ENCODE data around the gene PPID.
"Not testable (repeated sequence)": the region's sequence is repeated elsewhere in the genome, so short reads cannot be mapped to it uniquely, and the experiment has no call there.

The PPID gene

DNA sequence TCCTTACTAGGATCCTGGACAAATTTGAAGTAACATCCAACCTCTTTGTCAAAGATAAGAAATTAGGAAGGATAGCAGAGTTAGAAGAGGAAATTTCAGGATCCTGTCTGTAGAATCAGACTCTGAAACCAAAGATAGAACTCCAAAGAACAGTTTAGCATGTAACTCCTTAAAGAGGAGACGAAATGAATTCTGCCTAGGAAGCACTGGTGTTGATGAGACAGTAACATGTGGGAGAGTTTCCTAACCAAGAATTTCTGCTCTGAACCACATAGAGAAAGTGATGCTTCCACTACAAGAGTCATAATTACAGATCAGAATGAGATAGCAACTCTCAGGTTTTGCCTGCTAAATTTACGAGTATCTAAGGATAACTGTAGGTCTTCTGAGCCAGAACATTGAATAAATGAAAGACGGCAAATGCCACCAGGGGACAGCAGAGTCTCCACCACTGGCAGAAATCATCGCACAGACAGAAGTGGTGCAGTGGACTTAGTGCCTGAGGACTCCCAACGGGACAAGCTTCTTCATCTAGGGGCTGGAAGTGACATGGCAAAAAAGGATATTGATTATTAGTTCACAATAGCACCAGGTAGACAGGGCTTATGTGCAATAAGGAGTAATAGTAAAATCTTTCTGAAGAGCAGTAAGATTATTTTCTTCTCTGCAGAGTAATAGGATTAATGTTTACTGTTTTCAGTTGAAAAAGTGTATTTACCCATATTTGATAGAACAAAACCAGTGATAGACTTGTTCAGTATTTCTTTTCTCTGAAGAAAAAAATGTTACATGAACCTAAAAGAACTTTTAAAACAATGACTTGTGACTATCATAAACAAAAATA is 6.7 kb upstream of the PPID start:
- DNase-seq (ENCODE audit: low read depth), result peak; percentile 12

- no peak for DNase-seq (ENCODE audit: low read depth)
Measured at GRCh38 chr4:158728236-158728635, 5.0 kb upstream of the PPID start.

- no peak for DNase-seq (ENCODE audit: low read depth)
Measured at GRCh38 chr4:158726633-158727032, 3.4 kb upstream of the PPID start.

- DNase-seq (ENCODE audit: low read depth), result no peak
Measured at GRCh38 chr4:158724637-158725036, 1.4 kb upstream of the PPID start.

GRCh38 chr4:158722291-158722916 is 792 bp downstream of the PPID start:
- no peak for DNase-seq (ENCODE audit: low read depth)

- no peak for DNase-seq (ENCODE audit: low read depth)
Measured at GRCh38 chr4:158721680-158722079, 1.5 kb downstream of the PPID start.

GRCh38 chr4:158715802-158716201 is 7.4 kb downstream of the PPID start:
- no peak for DNase-seq (ENCODE audit: low read depth)

DNA sequence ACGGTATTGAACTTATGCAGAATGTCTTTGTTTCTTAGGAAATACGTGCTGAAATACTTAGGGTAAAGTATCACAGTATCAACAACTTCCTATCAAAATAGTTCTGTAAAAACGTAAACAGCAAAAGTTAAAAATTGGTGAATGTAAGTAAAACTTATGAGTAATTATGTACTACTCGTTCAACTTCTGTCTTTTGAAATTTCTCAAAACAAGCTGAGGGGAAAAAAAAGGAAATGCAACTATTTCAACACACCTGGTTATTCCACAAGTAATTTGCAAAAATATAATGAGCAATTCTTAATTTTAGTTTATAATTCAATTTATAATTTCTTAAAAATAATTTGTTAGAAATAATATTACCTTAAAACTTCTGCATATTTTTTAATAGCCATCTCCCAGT is 8.3 kb downstream of the PPID start:
- no peak for DNase-seq (ENCODE audit: low read depth)

DNA sequence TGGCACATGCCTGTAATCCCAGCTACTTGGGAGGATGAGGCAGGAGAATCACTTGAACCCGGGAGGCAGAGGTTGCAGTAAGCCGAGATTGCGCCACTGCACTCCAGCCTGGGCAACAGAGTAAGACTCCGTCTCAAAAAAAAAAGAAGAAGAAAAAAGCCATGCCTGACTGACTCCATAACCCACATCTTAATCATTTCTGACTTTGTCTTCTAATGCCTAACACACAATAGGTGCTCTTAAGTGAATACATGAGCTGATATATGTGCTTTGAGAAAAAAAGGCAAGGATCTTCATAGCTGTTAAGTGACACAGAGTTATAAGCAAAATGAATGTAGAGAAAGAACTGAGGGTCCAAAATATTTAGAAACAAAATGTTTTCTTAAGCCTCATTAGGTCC is 10.6 kb downstream of the PPID start:
- DNase-seq (ENCODE audit: low read depth), result not testable (repeated sequence)

- DNase-seq (ENCODE audit: low read depth), result no peak
Measured at GRCh38 chr4:158710814-158711213, 12.4 kb downstream of the PPID start.

GRCh38 chr4:158704274-158704673 is 18.9 kb downstream of the PPID start:
- DNase-seq (ENCODE audit: low read depth), result no peak

- no peak for DNase-seq (ENCODE audit: low read depth)
Measured at GRCh38 chr4:158688813-158689212, 34.4 kb downstream of the PPID start.

GRCh38 chr4:158682066-158682465 is 41.1 kb downstream of the PPID start:
- no peak for DNase-seq (ENCODE audit: low read depth)

DNA sequence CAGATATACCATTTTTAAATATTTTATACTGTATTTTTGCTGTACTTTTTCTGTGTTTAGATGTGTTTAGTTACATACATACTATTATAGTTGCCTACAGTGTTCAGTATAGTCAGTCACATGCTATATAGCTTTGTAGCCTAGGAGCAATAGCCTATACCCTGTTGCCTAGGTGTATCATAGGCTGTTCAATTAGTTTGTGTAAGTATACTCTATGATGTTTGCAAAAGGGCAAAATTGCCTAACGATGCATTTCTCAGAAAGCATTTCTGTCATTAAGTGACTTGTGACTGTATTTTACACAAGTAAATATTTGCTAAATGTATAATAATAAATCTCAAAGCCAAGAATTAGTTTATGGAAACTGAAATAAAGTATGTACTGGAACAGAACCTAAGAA is 41.6 kb downstream of the PPID start:
- no peak for DNase-seq (ENCODE audit: low read depth)

- no peak for DNase-seq (ENCODE audit: low read depth)
Measured at GRCh38 chr4:158678767-158679166, 44.4 kb downstream of the PPID start.

DNA sequence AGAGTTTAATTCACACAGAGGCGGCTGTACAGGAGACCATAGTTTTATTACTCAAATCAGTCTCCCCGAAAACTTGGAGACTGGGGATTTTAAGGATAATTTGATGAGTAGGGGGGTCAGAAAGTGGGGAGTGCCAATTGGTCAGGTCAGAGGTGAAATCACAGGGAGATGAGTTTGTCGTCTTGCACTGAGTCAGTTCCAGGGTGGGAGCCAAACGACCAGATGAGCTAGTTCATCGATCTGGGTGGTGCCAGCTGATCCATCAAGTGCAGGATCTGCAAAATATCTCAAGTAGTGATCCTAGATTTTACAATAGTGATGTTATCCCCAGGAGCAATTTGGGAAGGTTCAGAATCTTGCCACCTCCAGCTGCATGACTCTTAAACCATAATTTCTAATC is 47.1 kb downstream of the PPID start:
- DNase-seq (ENCODE audit: low read depth), result no peak

DNA sequence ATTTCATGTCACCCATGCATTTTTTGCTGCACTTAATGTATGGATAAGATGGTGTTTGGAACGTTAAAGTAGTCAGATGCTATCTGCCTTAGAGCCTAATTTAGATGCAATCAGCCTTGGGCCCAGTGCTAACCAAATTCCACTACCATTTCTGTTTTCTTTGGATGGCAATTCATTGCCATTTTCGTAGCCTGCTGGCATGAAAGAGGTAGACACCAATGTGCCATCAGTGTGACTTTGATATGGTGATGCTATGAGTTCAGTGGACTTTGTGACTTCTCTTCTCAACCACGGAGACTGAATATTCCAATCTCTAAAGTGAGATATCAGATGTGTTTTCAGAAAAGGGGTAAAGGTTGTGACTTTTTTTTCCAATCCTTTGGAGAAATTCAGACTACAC is 49.6 kb downstream of the PPID start:
- no peak for DNase-seq (ENCODE audit: low read depth)

DNA sequence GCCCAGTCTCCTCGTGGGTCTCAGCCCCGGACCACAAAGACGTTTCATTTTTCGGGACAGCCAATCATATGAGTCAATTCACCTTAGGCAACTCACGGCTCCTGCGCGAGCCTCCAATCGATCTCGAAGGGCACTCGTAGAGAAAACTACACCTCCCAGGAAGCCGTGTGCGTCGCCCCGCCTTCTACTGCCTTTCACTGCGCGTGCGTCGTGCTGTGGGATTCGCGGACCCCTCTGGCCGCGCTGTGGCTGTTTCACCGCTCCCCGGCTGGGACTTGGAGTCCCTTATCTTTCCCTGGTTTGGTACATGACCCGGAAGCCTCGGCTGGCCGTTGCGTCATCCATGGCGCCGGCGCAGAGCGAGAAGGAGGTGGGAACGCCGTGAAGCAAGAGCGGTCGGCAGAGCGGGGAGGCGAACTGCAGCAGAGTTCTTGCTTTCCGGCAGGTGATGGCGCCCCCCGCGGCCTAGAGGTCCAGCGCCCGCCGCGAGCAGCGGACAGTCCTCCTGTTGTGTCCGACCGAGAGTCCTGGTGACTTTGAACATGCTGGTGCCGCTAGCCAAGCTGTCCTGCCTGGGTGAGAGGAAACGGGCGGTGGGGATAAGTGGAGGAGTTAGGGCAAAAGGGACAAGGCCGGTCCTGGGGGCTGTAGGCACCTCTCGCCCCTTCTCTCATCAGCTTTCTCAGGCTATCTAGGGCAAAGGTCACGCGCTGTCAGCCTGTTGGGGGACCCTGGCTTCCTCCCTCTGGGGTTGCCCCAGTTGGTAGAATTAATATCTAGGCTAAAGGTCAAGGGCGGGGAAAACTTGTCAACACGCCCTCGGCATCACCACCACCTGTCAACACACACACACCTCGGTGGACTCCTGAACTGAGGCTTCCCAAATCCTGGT is 51.0 kb downstream of the PPID start, which contains the start of gene ETFDH:
TSS of gene ETFDH (plus strand) at position 382 of the 892 bp plus-strand sequence. CDS start at position 543, 161 bp downstream.
- peak; percentile 98 for DNase-seq (ENCODE audit: low read depth)

DNA sequence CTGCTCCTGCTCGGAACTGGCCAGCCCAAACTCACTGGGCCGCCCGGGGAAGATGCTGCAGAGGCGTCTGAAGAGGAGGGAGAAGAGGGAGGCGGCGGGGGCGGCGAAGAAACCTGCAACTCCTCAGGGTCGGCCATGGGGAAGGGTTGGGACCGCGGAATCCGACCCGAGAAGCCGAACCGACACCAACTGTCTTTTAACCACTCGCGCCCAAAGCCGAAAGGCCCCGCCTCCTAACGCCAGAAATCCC is 51.6 kb downstream of the PPID start, which contains the start of gene C4orf46:
TSS of gene C4orf46 (minus strand) at position 223 of the 250 bp plus-strand sequence. CDS start at position 137, 86 bp downstream.
- DNase-seq (ENCODE audit: low read depth), result no peak

- peak; percentile 22 for DNase-seq (ENCODE audit: low read depth)
Measured at GRCh38 chr4:158670975-158671664, 52.1 kb downstream of the PPID start.

- DNase-seq (ENCODE audit: low read depth), result no peak
Measured at GRCh38 chr4:158669310-158669709, 53.9 kb downstream of the PPID start.

GRCh38 chr4:158667651-158668198 is 55.5 kb downstream of the PPID start:
- DNase-seq (ENCODE audit: low read depth), result no peak

Measured in activated T-helper 1 cell treated with Interleukin-2 at 50 U/mL for 16 hours (primary cell).